Sigmoid colon (tissue), 7 donors: ENCODE measurements around the gene RFC5. TPM values are rescaled to one million over a fixed set of nuclear protein-coding genes. Genes with fewer than 3 reads are reported as not detected.

ENCODE experiments used
- DNase-seq: peaks from one replicate; pipeline ENCODE4 v3.0.0-alpha.2; 2019
- H3K27ac ChIP-seq, 4 donors: fragments of 200-600 bp; sonication (generic); one replicate each; pipeline ENCODE4 v1.5.1; 2016 to 2019; ENCODE audit warnings: mild to moderate bottlenecking in 1 of 4
- H3K27me3 ChIP-seq, 3 donors: fragments of 200-600 bp; sonication (generic); one replicate each; pipeline ENCODE4 v1.5.1; 2019; ENCODE audit warnings: mild to moderate bottlenecking in 1 of 3
- H3K36me3 ChIP-seq, 4 donors: fragments of 200-600 bp; sonication (generic); one replicate each; pipeline ENCODE4 v1.5.1; 2016 to 2019
- H3K4me1 ChIP-seq, 4 donors: fragments of 200-600 bp; sonication (generic); one replicate each; pipeline ENCODE4 v1.5.1; 2017 to 2019
- H3K4me3 ChIP-seq, 4 donors: fragments of 200-600 bp; sonication (generic); one replicate each; pipeline ENCODE4 v1.5.1; 2017 to 2019; ENCODE audit warnings: mild to moderate bottlenecking in 2 of 4, moderate library complexity in 1 of 4
- H3K9me3 ChIP-seq, 4 donors: fragments of 200-600 bp in 3 of 4; sonication (generic) in 3 of 4; one replicate each; pipeline versions ENCODE4 v1.5.1 to v1.6.1; 2013 to 2019
- CTCF ChIP-seq, 4 experiments: fragments of 450-650 bp in 3 of 4; fragments of 200-600 bp in 1 of 4; IDR thresholded peaks; one replicate each; pipeline ENCODE4 v1.5.1; 2016 to 2019; ENCODE audit warnings: antibody characterized with exemption in 4 of 4, mild to moderate bottlenecking in 3 of 4, moderate library complexity in 2 of 4
- EP300 ChIP-seq, 4 donors: sonication (generic); formaldehyde crosslinking; IDR thresholded peaks; one replicate each; pipeline ENCODE4 v1.6.1; 2017; ENCODE audit warnings: antibody characterized with exemption in 4 of 4
- POLR2A ChIP-seq, 2 donors: fragments of 450-650 bp; IDR thresholded peaks; one replicate each; pipeline ENCODE4 v1.6.1; 2016; ENCODE audit warnings: antibody characterized with exemption in 2 of 2, mild to moderate bottlenecking in 2 of 2, moderate library complexity in 2 of 2
- POLR2AphosphoS5 ChIP-seq, 4 donors: sonication (generic); formaldehyde crosslinking; IDR thresholded peaks; one replicate each; pipeline ENCODE4 v1.6.1; 2017; ENCODE audit warnings: antibody characterized with exemption in 4 of 4
- WGBS, 2 donors: extraction: QIAGEN DNeasy Blood & Tissue Kit; methylation state at CpG; one replicate each; pipeline ENCODE4 v1.1.7; 2013; 5-methylcytosine and 5-hydroxymethylcytosine counted together
- intact Hi-C: fragments of 100-400 bp; cut with DNase I; formaldehyde crosslinking; loops from one replicate; pipeline ENCODE4 v1.15.1; 2023
- polyA plus RNA-seq, 3 donors: library from polyadenylated mRNA; stranded (reverse); fragments of 200-250 nt; gene quantifications; one replicate each; pipeline ENCODE4 v1.2.3, GENCODE V29; 2013
- total RNA-seq, 4 donors: library from RNA; depleted of rRNA; stranded (reverse); fragments of >200 nt; gene quantifications; one replicate each; pipeline ENCODE4 v1.1.0, GENCODE V29; 2016
- donor health status: healthy with polysubstance abuse.
- donor health status: Bipolar disorder and iron deficiency.
- donor health status: healthy.

Gene RFC5
- total and polyA plus RNA-seq, 7 donors = 6.9 to 15.1 (median 10.7) TPM

DNA sequence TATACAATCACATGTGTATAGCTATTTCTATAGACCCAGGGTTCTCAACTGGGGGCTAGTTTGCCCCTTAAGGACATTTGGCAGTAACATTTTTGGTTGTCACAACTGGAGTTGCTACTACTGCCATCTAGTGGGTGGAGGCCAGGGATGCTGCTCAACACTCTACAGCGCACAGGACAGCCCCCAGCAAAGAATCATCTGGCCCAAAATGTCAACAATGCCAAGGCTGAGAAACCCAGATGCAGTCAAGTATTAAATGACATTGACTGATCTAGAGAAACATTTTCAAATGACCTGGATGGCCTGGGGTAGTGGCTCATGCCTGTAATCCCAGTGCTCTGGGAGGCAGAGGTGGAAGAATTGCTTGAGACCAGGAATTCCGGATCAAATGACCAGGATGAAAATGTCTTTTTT, 38.6 kb downstream of the RFC5 start:
- no peak for DNase-seq
- Histone ChIP-seq H3K9me3 (no peaks in the 10 kb centered on the region), H3K36me3 (peaks cover 0 to 22% (median 4%) of the 10 kb centered on the region in 4 donors), H3K4me3 (no peak overlapping the region), H3K27me3 (no peaks in the 10 kb centered on the region), H3K4me1 (peaks cover 0 to 47% (median 42%) of the 10 kb centered on the region in 4 donors), H3K27ac (peak overlapping the region in 2 of 4 donors; percentile 14 to 32)
- intact Hi-C loops = no loop called here
- 69 to 82% methylated on average over 2 of the region's 2 CpGs for WGBS, 2 donors
- TF ChIP-seq CTCF (IDR thresholded peaks at IDR 0.05) (peak in 2 of 4 experiments; percentile 27 to 52), POLR2AphosphoS5 (IDR thresholded peaks at IDR 0.05) (no peak)

- intact Hi-C loops = no loop called here
- WGBS, 2 donors = 56 to 74% methylated on average over 13 of the region's 13 CpGs
- no peaks in the 10 kb centered on the region for H3K27me3 ChIP-seq
- H3K4me3 ChIP-seq = no peak overlapping the region
- H3K36me3 ChIP-seq = peaks cover 0 to 12% (median 2%) of the 10 kb centered on the region in 4 donors
- H3K9me3 ChIP-seq = no peaks in the 10 kb centered on the region
- H3K27ac ChIP-seq = peak overlapping the region in 2 of 4 donors; percentile 25 to 26
- DNase-seq = no peak
- TF ChIP-seq CTCF (IDR thresholded peaks at IDR 0.05) = no peak
- no peak for TF ChIP-seq POLR2A (IDR thresholded peaks at IDR 0.05)
- no peak for TF ChIP-seq POLR2AphosphoS5 (IDR thresholded peaks at IDR 0.05)
- TF ChIP-seq EP300 (IDR thresholded peaks at IDR 0.05) = no peak
- H3K4me1 ChIP-seq = peaks cover 0 to 49% (median 43%) of the 10 kb centered on the region in 4 donors
Observed at GRCh38 chr12:118055865-118056773, 39.6 kb downstream of the RFC5 start.

- WGBS, 2 donors = 95 to 96% methylated on average over 7 of the region's 7 CpGs
- Histone ChIP-seq H3K4me1 (peaks cover 0 to 40% (median 34%) of the 10 kb centered on the region in 4 donors), H3K27ac (no peak overlapping the region)
Observed at GRCh38 chr12:118058227-118058626, 41.7 kb downstream of the RFC5 start.

GRCh38 chr12:118058881-118059280, 42.4 kb downstream of the RFC5 start:
- H3K36me3 ChIP-seq = no peaks in the 10 kb centered on the region
- no peak overlapping the region for H3K4me3 ChIP-seq
- H3K27me3 ChIP-seq = no peaks in the 10 kb centered on the region
- H3K4me1 ChIP-seq = peaks cover 0 to 38% (median 32%) of the 10 kb centered on the region in 4 donors
- 91% methylated on average over 8 of the region's 8 CpGs for WGBS, 2 donors
- no peak for TF ChIP-seq POLR2AphosphoS5 (IDR thresholded peaks at IDR 0.05)
- no peak for TF ChIP-seq CTCF (IDR thresholded peaks at IDR 0.05)
- no peak for TF ChIP-seq EP300 (IDR thresholded peaks at IDR 0.05)
- TF ChIP-seq POLR2A (IDR thresholded peaks at IDR 0.05) = no peak
- no peaks in the 10 kb centered on the region for H3K9me3 ChIP-seq
- peak overlapping the region; percentile 94 to 98 (median 98) for H3K27ac ChIP-seq
- no peak for DNase-seq
- intact Hi-C loops = no loop called here

More at GRCh38 chr12:118058227-118058626, 41.7 kb downstream of the RFC5 start:
- H3K9me3 ChIP-seq = no peaks in the 10 kb centered on the region
- no peak for TF ChIP-seq CTCF (IDR thresholded peaks at IDR 0.05)
- no peak for DNase-seq
- H3K4me3 ChIP-seq = no peak overlapping the region
- no peaks in the 10 kb centered on the region for H3K36me3 ChIP-seq
- intact Hi-C loops = no loop called here
- no peaks in the 10 kb centered on the region for H3K27me3 ChIP-seq
